HG03439 (cell line): ENCODE measurements around the gene STXBP4.
"Not testable (repeated sequence)": the region's sequence is repeated elsewhere in the genome, so short reads cannot be mapped to it uniquely, and the experiment has no call there.

Experiments used
- ATAC-seq: cut with Tn5 transposase; IDR thresholded peaks from one replicate; pipeline ENCODE4 v1.9.1; 2021; ENCODE audit warnings: mild to moderate bottlenecking, moderate library complexity; ENCODE audit not compliant: unreplicated experiment

The STXBP4 gene

DNA sequence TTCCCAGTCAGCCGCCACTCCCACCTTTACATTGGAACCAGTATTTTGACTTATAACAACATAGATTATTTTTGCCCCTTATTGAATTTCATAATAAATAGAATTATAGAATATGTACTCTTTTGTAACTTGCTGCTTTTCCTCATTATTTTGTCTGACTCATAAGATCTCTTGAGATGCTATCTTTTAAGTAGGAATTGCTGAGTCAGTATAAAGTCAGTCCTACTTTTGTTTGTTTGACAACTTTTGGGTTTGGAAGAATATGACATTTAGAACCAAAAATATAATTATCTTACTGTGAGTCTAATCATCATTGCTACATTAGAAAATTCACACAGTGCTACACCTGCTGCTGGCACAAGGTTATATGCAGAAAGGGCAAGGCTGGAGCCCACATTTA is 69.7 kb downstream of the STXBP4 start:
- ATAC-seq, result no peak

DNA sequence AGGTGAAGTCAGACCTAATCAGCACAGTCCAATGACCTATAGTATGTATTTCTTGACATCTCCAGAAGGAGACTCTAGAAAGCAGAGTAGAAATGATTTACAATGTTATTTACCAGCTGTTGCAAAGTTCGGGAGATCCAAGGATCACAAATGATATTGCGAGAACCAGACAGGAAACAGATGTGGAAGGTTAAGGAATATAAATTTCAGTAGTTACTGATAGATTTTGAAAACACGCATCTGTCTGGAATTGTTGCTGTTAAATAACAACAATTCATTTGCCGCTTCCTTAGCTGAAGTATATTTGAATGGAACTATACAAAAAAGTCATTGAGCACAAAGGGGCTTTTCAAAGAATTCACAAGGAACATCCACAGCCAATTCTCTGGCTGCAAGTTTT is 72.0 kb downstream of the STXBP4 start:
- no peak for ATAC-seq

- ATAC-seq, result no peak
These were observed 85.3 kb downstream of the STXBP4 start for GRCh38 chr17:55053855-55054254.

- no peak for ATAC-seq
These were observed 85.9 kb downstream of the STXBP4 start for GRCh38 chr17:55054429-55054828.

GRCh38 chr17:55056526-55056925 is 88.0 kb downstream of the STXBP4 start:
- no peak for ATAC-seq

DNA sequence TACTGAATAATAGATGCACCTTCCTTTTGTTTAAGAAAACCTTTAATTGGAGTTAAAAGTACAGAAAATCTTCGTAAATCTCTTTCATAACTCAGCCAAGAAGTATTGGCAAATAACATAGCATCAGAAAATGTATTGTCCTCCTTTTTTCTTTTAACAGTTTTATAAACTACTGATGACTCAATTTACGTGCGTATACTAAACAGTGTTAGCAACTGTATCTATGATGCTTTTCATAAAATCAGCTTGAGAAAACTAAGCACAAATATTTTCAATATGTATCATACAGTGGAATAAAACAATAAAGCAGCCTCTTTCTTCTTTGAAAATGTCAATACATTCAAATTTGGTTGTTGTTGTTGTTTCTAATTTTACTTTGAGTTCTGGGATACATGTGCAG is 88.6 kb downstream of the STXBP4 start:
- ATAC-seq, result no peak

- ATAC-seq, result no peak
These were observed 91.2 kb downstream of the STXBP4 start for GRCh38 chr17:55059724-55060123.

- no peak for ATAC-seq
These were observed 94.4 kb downstream of the STXBP4 start for GRCh38 chr17:55062921-55063320.

- ATAC-seq, result no peak
These were observed 95.6 kb downstream of the STXBP4 start for GRCh38 chr17:55063885-55064874.

DNA sequence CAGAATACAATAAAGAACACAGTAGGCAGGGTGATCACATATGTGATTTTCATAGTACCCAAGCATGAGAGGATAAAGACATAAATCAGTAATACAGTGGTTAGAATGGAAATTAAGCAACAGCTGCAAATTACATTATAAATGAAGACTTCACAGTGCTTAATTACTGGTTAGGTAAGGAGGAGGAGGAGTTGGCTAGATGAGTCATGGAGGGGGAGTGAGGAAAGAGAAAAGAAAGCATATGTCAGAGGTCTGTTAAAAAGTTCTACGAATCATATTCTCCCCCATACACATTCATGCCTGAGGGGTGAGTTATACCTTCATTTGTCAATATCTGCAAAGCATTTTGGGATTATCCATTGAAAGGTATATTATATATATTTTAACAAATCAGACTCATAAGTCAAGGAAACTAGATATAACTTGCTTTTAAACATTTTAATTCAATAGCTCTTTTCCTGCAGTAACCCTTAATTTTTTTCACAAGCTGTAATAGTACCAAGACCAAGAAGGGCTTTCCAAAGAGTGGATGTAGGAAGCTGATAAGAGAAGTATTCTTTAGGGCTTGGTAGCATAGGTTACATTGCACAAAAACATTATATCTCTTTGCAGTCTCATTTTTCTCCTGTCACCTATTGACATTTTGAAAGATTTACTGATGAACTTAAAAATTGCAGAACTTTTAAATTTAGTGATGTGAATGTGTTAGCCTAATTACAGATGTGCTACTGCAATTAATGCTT is 99.3 kb downstream of the STXBP4 start:
- ATAC-seq, result no peak

GRCh38 chr17:55068862-55069811 is 100.6 kb downstream of the STXBP4 start:
- ATAC-seq, result no peak

DNA sequence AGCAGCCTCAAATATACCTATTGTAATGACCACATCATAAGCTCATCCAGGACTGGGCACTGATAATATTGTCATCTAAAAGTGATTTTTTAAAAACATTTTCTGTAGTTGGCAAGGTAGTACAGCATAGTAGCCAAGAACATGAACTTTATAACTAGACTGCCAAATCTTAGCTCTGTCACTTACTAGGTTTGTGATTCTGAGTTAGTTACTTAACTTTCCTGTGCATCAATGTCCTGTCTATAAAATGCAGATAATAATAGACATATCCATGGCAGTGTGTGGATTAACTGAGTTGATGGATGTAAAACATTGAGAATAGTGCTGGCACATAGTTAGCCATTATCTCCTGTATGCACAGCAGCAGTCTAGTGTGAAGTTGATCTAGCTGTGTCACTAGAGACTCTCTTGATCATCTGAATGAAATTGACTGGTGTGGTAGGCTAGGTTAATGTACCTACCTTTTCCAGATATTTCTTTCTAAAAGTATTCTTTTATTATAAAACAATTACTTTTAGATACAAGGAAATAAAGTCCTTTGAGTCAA is 101.5 kb downstream of the STXBP4 start:
- ATAC-seq, result no peak

DNA sequence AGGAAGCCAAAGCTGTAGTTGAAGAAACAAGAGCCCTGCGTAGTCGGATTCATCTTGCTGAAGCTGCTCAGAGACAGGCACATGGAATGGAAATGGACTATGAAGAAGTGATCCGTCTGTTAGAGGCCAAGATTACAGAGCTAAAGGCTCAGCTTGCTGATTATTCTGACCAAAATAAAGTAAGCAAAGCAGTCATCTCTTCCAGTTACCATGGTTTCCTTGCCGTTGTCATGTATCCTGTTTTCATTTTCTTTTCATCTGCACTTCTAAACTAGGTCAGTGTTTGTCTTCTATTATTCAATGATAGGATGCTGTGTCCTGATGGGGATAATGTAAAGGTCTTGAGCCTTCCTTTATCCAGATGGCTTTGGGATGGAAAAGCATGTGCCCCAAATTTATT is 104.3 kb downstream of the STXBP4 start:
- ATAC-seq, result no peak

DNA sequence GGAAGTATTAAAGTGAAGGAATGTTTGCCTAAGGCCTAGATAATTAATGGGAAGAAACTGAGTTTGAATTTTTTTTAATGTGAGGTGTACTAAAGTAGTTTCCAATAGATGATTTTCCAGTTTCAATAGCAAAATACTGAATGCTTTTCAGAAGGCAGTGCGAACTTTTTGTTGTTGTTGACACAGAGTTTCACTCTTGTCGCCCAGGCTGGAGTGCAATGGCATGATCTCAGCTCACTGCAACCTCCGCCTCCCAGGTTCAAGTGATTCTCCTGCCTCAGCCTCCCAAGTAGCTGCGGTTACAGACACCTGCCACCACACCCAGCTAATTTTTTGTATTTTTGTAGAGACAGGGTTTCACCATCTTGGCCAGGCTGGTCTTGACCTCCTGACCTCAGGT is 104.9 kb downstream of the STXBP4 start:
- not testable (repeated sequence) for ATAC-seq

- no peak for ATAC-seq
These were observed 113.0 kb downstream of the STXBP4 start for GRCh38 chr17:55081559-55081958.

- ATAC-seq, result no peak
These were observed 118.1 kb downstream of the STXBP4 start for GRCh38 chr17:55086635-55087058.

GRCh38 chr17:55089256-55089655 is 120.7 kb downstream of the STXBP4 start:
- ATAC-seq, result no peak

DNA sequence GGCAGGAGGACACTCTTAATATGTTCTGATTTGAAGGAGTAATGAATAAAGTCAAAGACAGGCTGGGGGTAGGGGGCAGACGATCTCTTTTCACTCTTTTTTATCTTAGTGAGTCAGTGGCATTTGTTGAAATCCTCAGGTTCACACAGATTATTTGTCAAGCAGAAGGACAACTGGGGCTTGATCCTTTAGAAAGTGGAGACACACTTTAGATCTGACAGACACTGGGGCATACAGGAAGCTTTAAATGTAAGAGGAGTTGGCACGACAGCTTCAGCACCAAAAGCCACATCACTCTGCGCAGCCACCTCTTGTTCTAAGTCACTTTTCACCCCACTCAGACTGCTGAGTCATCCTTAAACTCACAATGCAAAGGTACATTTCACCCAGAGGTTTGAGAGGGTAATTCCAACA is 121.5 kb downstream of the STXBP4 start:
- peak; percentile 100 for ATAC-seq

DNA sequence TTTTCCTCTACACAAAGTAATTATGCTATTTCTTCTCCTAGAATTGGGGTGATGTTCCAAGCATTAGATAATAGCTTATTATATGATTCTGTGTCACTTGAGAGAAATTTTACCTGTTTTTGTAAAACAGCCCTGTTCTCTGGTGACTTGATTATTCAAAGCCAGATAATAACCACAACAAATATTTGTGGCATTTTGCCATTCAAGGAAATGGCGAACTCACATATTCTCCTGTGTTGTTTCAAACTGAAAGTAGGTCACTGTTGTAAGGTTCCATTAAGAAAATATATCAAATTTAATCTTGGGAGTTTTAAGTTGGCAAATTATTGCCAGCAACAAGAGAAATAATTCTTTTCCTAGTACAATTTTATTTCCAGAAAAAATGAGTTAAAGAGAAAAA is 124.8 kb downstream of the STXBP4 start:
- no peak for ATAC-seq

DNA sequence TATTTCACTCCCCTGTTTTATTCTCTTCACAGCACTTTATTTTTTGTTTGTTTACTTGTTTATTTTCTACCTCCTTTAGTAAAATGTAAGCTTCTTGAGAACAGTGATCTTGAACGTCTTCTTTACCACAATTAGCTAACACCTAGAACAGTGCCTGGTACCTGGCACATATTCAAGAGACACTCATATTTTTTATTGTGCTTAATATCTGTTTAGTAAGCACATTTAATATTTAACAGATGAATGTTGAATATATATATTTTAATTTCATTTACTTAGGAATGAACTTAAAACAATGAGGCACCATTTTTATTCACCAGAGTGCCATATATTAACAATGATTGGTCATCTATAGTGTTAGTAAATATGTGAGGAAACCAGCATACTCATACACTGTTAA is 130.2 kb downstream of the STXBP4 start:
- no peak for ATAC-seq
